ENCODE data around the gene CDK9. TPM values are rescaled to one million over a fixed set of nuclear protein-coding genes. Genes with fewer than 3 reads are reported as not detected.

CDK9 gene
- total and polyA plus RNA-seq, 10 of the 15 experiments (the other 5 are each of a cell fraction or from before 2014, with no cell fraction given), result 7.3 to 92.6 (median 51.6) TPM

DNA sequence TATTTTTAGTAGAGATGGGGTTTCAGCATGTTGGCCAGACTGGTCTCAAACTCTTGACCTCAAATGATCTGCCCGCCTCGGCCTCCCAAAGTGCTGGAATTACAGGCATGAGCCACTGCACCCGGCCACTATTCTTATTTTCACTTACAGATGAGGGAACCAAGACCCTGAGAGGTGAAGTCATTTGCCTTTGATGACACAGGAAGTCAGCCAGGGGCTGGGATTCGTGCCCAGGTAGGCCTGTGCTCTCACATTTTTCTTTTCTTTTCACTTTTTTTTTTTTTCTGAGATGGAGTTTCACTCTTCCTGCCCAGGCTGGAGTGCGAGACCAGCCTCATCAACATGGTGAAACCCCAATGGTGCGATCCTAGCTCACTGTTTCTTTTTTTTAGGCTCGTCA is 46.4 kb downstream of the CDK9 start:
- no peaks in the 10 kb centered on the region for H3K9me3 ChIP-seq (replicated peaks; ENCODE audit: control insufficient read depth, insufficient read depth, low read length)
- H3K4me3 ChIP-seq, result no peak overlapping the region
- ChIA-PET CTCF (interaction anchor here (0.7 kb wide), 1 partner anchor 89 kb away, joined by 4 read pairs; no protein-coding TSS in a partner anchor), SMC1A (ENCODE audit: uncharacterized antibody, unreplicated experiment) (no interaction called here), POLR2A (interaction anchor here (0.7 kb wide), 1 partner anchor 384 kb away, joined by 8 read pairs; no protein-coding TSS in a partner anchor), RAD21 (ENCODE audit: unreplicated experiment) (no interaction called here)
- no peak overlapping the region for H3K4me2 ChIP-seq (ENCODE audit: control insufficient read depth, insufficient read depth)
- H4K20me1 ChIP-seq (ENCODE audit: control insufficient read depth, insufficient read depth), result no peaks in the 10 kb centered on the region
- intact Hi-C loops (cut with micrococcal nuclease; ENCODE audit: unreplicated experiment), result no loop called here
- 37% methylated on average over 7 of the region's 7 CpGs for WGBS (ENCODE audit: insufficient coverage, insufficient replicate concordance, low lambda C conversion rate, missing lambda C conversion rate)
- DNase-seq (ENCODE audit: low read depth, low spot score) (no peak), FAIRE-seq (no peak), ATAC-seq (no peak)
- H3K27me3 ChIP-seq (replicated peaks in 1 of 2; ENCODE audit: control insufficient read depth in 2 of 2, insufficient read depth in 2 of 2, low read length in 1 of 2), result no peaks in the 10 kb centered on the region
- no peak for TF ChIP-seq BCL11A (IDR thresholded peaks at IDR 0.05; ENCODE audit: low read depth, low read length)
- TF ChIP-seq MYC (IDR thresholded peaks at IDR 0.05; ENCODE audit: insufficient read depth, insufficient read length, insufficient replicate concordance, low read length, severe bottlenecking), result no peak
- TF ChIP-seq DPF2 (IDR thresholded peaks at IDR 0.05), result no peak
- TF ChIP-seq SUZ12 (IDR thresholded peaks at IDR 0.05; ENCODE audit: unreplicated experiment), result no peak
- TF ChIP-seq BMI1 (IDR thresholded peaks at IDR 0.05; ENCODE audit: borderline replicate concordance), result no peak
- no peak for TF ChIP-seq JUNB (IDR thresholded peaks at IDR 0.05)
- no peak for TF ChIP-seq MTA2 (IDR thresholded peaks at IDR 0.05; ENCODE audit: low read depth)
- TF ChIP-seq ZSCAN29 (IDR thresholded peaks at IDR 0.05), result no peak
- no peak for TF ChIP-seq NFXL1 (IDR thresholded peaks at IDR 0.05; ENCODE audit: borderline replicate concordance)
- TF ChIP-seq TCF3 (IDR thresholded peaks at IDR 0.05; ENCODE audit: borderline replicate concordance, insufficient read depth, low read depth, low read length), result no peak
- no peak for TF ChIP-seq TCF12 (IDR thresholded peaks at IDR 0.05; ENCODE audit: low read depth, low read length)
- no peak for TF ChIP-seq HDAC2 (IDR thresholded peaks at IDR 0.05)
- no peak for TF ChIP-seq PAX5 (IDR thresholded peaks at IDR 0.05; ENCODE audit: borderline replicate concordance, low read depth, low read length)
- TF ChIP-seq MXI1 (IDR thresholded peaks at IDR 0.05; ENCODE audit: low read depth, low read length), result no peak
- TF ChIP-seq, protein P1, sequence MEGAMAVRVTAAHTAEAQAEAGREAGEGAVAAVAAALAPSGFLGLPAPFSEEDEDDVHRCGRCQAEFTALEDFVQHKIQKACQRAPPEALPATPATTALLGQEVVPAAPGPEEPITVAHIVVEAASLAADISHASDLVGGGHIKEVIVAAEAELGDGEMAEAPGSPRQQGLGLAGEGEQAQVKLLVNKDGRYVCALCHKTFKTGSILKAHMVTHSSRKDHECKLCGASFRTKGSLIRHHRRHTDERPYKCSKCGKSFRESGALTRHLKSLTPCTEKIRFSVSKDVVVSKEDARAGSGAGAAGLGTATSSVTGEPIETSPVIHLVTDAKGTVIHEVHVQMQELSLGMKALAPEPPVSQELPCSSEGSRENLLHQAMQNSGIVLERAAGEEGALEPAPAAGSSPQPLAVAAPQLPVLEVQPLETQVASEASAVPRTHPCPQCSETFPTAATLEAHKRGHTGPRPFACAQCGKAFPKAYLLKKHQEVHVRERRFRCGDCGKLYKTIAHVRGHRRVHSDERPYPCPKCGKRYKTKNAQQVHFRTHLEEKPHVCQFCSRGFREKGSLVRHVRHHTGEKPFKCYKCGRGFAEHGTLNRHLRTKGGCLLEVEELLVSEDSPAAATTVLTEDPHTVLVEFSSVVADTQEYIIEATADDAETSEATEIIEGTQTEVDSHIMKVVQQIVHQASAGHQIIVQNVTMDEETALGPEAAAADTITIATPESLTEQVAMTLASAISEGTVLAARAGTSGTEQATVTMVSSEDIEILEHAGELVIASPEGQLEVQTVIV (IDR thresholded peaks at IDR 0.05; ENCODE audit: borderline replicate concordance, partially characterized antibody), result no peak
- TF ChIP-seq SPI1 (IDR thresholded peaks at IDR 0.05; ENCODE audit: borderline replicate concordance, insufficient read depth, low read depth, low read length), result no peak
- no peak for TF ChIP-seq CHD2 (IDR thresholded peaks at IDR 0.05; ENCODE audit: borderline replicate concordance, low read depth, low read length)
- no peak for TF ChIP-seq PML (IDR thresholded peaks at IDR 0.05; ENCODE audit: low read length)
- no peak for TF ChIP-seq TBL1XR1 (IDR thresholded peaks at IDR 0.05; ENCODE audit: low read depth, low read length)
- BruUV-seq (replicated peaks), result no TSS peak
- no peak overlapping the region for H3K9ac ChIP-seq (ENCODE audit: control insufficient read depth, insufficient read depth, low read length)
- H3K36me3 ChIP-seq (ENCODE audit: control insufficient read depth in 2 of 2, insufficient read depth in 2 of 2, low read length in 1 of 2), result no peaks in the 10 kb centered on the region
- H3K79me2 ChIP-seq (ENCODE audit: control insufficient read depth, insufficient read depth, low read length), result no peaks in the 10 kb centered on the region
- H3K27ac ChIP-seq (ENCODE audit: control insufficient read depth, insufficient read depth), result no peak overlapping the region
- no peak overlapping the region for H2AFZ ChIP-seq (ENCODE audit: control insufficient read depth, low read depth, low read length)
- in situ Hi-C loops (cut with MboI), result no loop called here
- no peaks in the 10 kb centered on the region; the same call in 1 of the 2 replicates for H3K4me1 ChIP-seq (ENCODE audit: control insufficient read depth, insufficient read depth, low read length)
